Esophagus mucosa (tissue), 1 donor: Measurements from ENCODE around the gene CEACAM18. TPM values are rescaled to one million over a fixed set of nuclear protein-coding genes. Genes with fewer than 3 reads are reported as not detected.
"Not testable (repeated sequence)": the region's sequence is repeated elsewhere in the genome, so short reads cannot be mapped to it uniquely, and the experiment has no call there.

Source experiments
- ATAC-seq: fragments of 200-7000 bp; cut with Tn5 transposase; one replicate; pipeline ENCODE4 v1.9.1; 2020
- total RNA-seq: library from RNA; stranded (reverse); gene quantifications from one replicate; pipeline ENCODE4 v1.2.4, GENCODE V29; 2023
- donor health status: DM: yes; HTN: yes; CAD: no.

The CEACAM18 gene
- total RNA-seq, 1 donor from 2014 or later = not detected

- ATAC-seq = not testable (repeated sequence)
Measured at GRCh38 chr19:51500931-51501330, 22.6 kb downstream of the CEACAM18 start.

GRCh38 chr19:51501594-51502263 is 23.4 kb downstream of the CEACAM18 start, which contains the start of gene SIGLEC12:
Gene SIGLEC12 (minus strand): TSS chr19:51501800. CDS start chr19:51501733, 67 bp downstream.
- ATAC-seq = peak; percentile 26

GRCh38 chr19:51503286-51503817 is 25.0 kb downstream of the CEACAM18 start:
- ATAC-seq = no peak

GRCh38 chr19:51503896-51504295 is 25.6 kb downstream of the CEACAM18 start:
- no peak for ATAC-seq

GRCh38 chr19:51505904-51506303 is 27.6 kb downstream of the CEACAM18 start:
- no peak for ATAC-seq

GRCh38 chr19:51507192-51507591 is 28.9 kb downstream of the CEACAM18 start:
- no peak for ATAC-seq

- no peak for ATAC-seq
Measured at GRCh38 chr19:51507640-51508058, 29.3 kb downstream of the CEACAM18 start.

GRCh38 chr19:51508059-51508733 is 29.9 kb downstream of the CEACAM18 start:
- no peak for ATAC-seq

- no peak for ATAC-seq
Measured at GRCh38 chr19:51509823-51510660, 31.7 kb downstream of the CEACAM18 start.

GRCh38 chr19:51511353-51511752 is 33.0 kb downstream of the CEACAM18 start:
- no peak for ATAC-seq

GRCh38 chr19:51513968-51514367 is 35.6 kb downstream of the CEACAM18 start:
- no peak for ATAC-seq

GRCh38 chr19:51514866-51515481 is 36.6 kb downstream of the CEACAM18 start:
- no peak for ATAC-seq

- ATAC-seq = no peak
Measured at GRCh38 chr19:51520728-51521127, 42.4 kb downstream of the CEACAM18 start.

GRCh38 chr19:51521357-51521756 is 43.0 kb downstream of the CEACAM18 start:
- no peak for ATAC-seq

- ATAC-seq = no peak
Measured at GRCh38 chr19:51521781-51522180, 43.4 kb downstream of the CEACAM18 start.

GRCh38 chr19:51524666-51525264 is 46.4 kb downstream of the CEACAM18 start:
- no peak for ATAC-seq

GRCh38 chr19:51525651-51526050 is 47.3 kb downstream of the CEACAM18 start:
- ATAC-seq = no peak

- no peak for ATAC-seq
Measured at GRCh38 chr19:51529301-51529700, 51.0 kb downstream of the CEACAM18 start.

- ATAC-seq = no peak
Measured at GRCh38 chr19:51530616-51531015, 52.3 kb downstream of the CEACAM18 start.

GRCh38 chr19:51531349-51532315 is 53.3 kb downstream of the CEACAM18 start, which contains the start of gene SIGLEC6:
Gene SIGLEC6 (minus strand): TSS chr19:51531670. CDS start chr19:51531648, 22 bp downstream.
- peak; percentile 58 for ATAC-seq

GRCh38 chr19:51535535-51535934 is 57.2 kb downstream of the CEACAM18 start:
- no peak for ATAC-seq
